ENCODE data around the gene PARD3.

DNA sequence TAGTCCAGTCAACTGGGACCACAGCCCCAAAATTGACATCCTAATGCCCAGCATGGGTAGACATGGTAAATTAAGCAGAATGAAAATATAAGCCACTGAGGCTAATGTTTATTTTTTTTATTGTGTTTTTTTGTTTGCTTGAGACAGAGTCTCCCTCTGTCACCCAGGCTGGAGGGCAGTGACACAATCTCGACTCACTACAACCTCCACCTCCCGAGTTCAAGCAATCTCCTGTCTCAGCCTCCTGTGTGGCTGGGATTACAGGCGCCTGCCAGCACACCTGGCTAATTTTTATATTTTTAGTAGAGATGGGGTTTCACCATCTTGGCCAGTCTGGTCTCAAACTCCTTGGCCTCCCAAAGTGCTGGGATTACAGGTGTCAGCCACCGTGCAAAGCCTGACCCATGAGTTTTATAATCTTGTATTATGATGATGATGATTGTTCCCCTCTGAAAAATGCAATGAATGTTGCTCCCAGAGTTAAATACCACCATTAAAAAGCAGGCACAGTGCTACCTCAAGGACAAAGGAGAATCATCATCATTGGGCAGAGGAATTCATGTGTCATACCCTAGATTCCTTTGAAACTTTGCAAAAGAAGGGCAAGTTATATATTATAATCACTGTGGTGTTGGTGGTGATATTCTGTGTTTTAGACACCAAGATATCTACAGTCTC lies 228.0 kb downstream of the PARD3 start:
- TF ChIP-seq, protein P1, sequence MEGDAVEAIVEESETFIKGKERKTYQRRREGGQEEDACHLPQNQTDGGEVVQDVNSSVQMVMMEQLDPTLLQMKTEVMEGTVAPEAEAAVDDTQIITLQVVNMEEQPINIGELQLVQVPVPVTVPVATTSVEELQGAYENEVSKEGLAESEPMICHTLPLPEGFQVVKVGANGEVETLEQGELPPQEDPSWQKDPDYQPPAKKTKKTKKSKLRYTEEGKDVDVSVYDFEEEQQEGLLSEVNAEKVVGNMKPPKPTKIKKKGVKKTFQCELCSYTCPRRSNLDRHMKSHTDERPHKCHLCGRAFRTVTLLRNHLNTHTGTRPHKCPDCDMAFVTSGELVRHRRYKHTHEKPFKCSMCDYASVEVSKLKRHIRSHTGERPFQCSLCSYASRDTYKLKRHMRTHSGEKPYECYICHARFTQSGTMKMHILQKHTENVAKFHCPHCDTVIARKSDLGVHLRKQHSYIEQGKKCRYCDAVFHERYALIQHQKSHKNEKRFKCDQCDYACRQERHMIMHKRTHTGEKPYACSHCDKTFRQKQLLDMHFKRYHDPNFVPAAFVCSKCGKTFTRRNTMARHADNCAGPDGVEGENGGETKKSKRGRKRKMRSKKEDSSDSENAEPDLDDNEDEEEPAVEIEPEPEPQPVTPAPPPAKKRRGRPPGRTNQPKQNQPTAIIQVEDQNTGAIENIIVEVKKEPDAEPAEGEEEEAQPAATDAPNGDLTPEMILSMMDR (conservative IDR thresholded peaks at IDR 0.05; ENCODE audit: low read length) = no peak
- TF ChIP-seq EZH2phosphoT487 (IDR thresholded peaks at IDR 0.05; ENCODE audit: borderline replicate concordance) = no peak

Measured in Loucy (cell line).